Left hindlimb (tissue), 1 donor: ENCODE results near the gene ONECUT2.
"Not testable (repeated sequence)": the region's sequence is repeated elsewhere in the genome, so short reads cannot be mapped to it uniquely, and the experiment has no call there.

Experiments used
- DNase-seq: peaks from one replicate; pipeline ENCODE4 v3.0.0-alpha.2; 2018

ONECUT2 gene

GRCh38 chr18:57446322-57446721 lies 11.1 kb downstream of the ONECUT2 start:
- no peak for DNase-seq

- DNase-seq: no peak
Observed at GRCh38 chr18:57447154-57447621, 12.0 kb downstream of the ONECUT2 start.

- DNase-seq: no peak
Observed at GRCh38 chr18:57455576-57456129, 20.5 kb downstream of the ONECUT2 start.

- DNase-seq: no peak
Observed at GRCh38 chr18:57461652-57462269, 26.6 kb downstream of the ONECUT2 start.

GRCh38 chr18:57466307-57466706 lies 31.1 kb downstream of the ONECUT2 start:
- DNase-seq: no peak

GRCh38 chr18:57466745-57467409 lies 31.7 kb downstream of the ONECUT2 start:
- no peak for DNase-seq

GRCh38 chr18:57469884-57470283 lies 34.7 kb downstream of the ONECUT2 start:
- no peak for DNase-seq

GRCh38 chr18:57475408-57475807 lies 40.2 kb downstream of the ONECUT2 start:
- DNase-seq: no peak

GRCh38 chr18:57475903-57476302 lies 40.7 kb downstream of the ONECUT2 start:
- DNase-seq: no peak

GRCh38 chr18:57480733-57481132 lies 45.6 kb downstream of the ONECUT2 start:
- no peak for DNase-seq

GRCh38 chr18:57497372-57498294 lies 62.5 kb downstream of the ONECUT2 start:
- DNase-seq: no peak

GRCh38 chr18:57498682-57499256 lies 63.6 kb downstream of the ONECUT2 start:
- no peak for DNase-seq

- no peak for DNase-seq
Observed at GRCh38 chr18:57502624-57503023, 67.5 kb downstream of the ONECUT2 start.

GRCh38 chr18:57505231-57505630 lies 70.1 kb downstream of the ONECUT2 start:
- DNase-seq: no peak

GRCh38 chr18:57516056-57516455 lies 80.9 kb downstream of the ONECUT2 start:
- DNase-seq: no peak

GRCh38 chr18:57518533-57518932 lies 83.4 kb downstream of the ONECUT2 start:
- no peak for DNase-seq

- DNase-seq: no peak
Observed at GRCh38 chr18:57519668-57520424, 84.7 kb downstream of the ONECUT2 start.

GRCh38 chr18:57522348-57522747 lies 87.2 kb downstream of the ONECUT2 start:
- not testable (repeated sequence) for DNase-seq

GRCh38 chr18:57523171-57523956 lies 88.2 kb downstream of the ONECUT2 start:
- no peak for DNase-seq

- DNase-seq: no peak
Observed at GRCh38 chr18:57527556-57528229, 92.5 kb downstream of the ONECUT2 start.

- no peak for DNase-seq
Observed at GRCh38 chr18:57529151-57529550, 94.0 kb downstream of the ONECUT2 start.
